ENCODE measurements around the gene KIF12. TPM values are rescaled to one million over a fixed set of nuclear protein-coding genes. Genes with fewer than 3 reads are reported as not detected.

The KIF12 gene
- total and polyA plus RNA-seq, 2 donors (not counting 3 experiments of a cell fraction or from before 2014, with no cell fraction given) = 0.46 to 0.97 TPM

DNA sequence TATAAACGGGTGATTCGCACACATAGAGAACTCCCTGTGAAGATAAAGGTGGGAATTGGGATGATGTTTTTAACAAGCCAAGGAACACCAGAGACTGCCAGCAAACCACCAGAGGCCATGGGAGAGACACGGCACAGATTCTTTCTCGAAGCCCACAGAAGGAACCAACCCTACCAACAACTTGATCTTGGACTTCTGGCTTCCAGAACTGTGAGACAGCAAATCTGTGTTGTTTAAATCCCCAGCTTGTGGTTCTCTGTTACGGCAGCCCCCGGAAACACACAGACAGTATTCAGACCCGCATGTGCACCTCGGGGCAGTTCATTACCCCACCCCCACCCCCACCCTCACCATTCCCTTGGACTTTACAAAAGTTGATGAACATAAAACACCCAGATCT, 33.8 kb downstream of the KIF12 start:
- Histone ChIP-seq H2AFZ (ENCODE audit: low read depth, low read length) (no peak overlapping the region), H3K27ac (ENCODE audit: insufficient read depth, low read depth, low read length) (no peak overlapping the region), H4K20me1 (replicated peaks; ENCODE audit: control insufficient read depth, extremely low read depth, insufficient read depth, low read length) (no peaks in the 10 kb centered on the region), H3K4me2 (ENCODE audit: insufficient read depth, low read length) (no peak overlapping the region), H3K27me3 (ENCODE audit: control insufficient read depth in 2 of 2, insufficient read depth in 2 of 2, low read length in 2 of 2) (peaks cover 11 to 24% of the 10 kb centered on the region in 2 experiments), H3K9ac (replicated peaks; ENCODE audit: extremely low read depth, insufficient read depth, low read length) (no peak overlapping the region), H3K9me3 (replicated peaks; ENCODE audit: control insufficient read depth, insufficient read depth, low read length) (no peaks in the 10 kb centered on the region), H3K79me2 (ENCODE audit: control insufficient read depth, insufficient read depth, low read length) (no peaks in the 10 kb centered on the region), H3K4me1 (ENCODE audit: control insufficient read depth, extremely low read depth, insufficient read depth, low read length) (no peaks in the 10 kb centered on the region), H3K9me1 (replicated peaks; ENCODE audit: control insufficient read depth, extremely low read depth, insufficient read depth, low read length) (no peaks in the 10 kb centered on the region), H3K36me3 (ENCODE audit: control insufficient read depth in 2 of 2, extremely low read depth in 1 of 2, insufficient read depth in 2 of 2, low read length in 2 of 2) (no peaks in the 10 kb centered on the region), H3K4me3 (replicated peaks in 1 of 3; ENCODE audit: insufficient read depth in 1 of 3, low read depth in 1 of 3, low read length in 3 of 3) (no peak overlapping the region)
- FAIRE-seq (no peak), DNase-seq (ENCODE audit: low read depth, low spot score) (no peak)
- intact Hi-C loops (cut with micrococcal nuclease) (no loop called here), dilution Hi-C loops (cut with MboI; ENCODE audit: extremely low pct_ligation_motif_present, low sequenced_read_pairs) (no loop called here)
- no TSS peak for BruUV-seq (replicated peaks)
- ChIA-PET CTCF (no interaction called here), POLR2A (no interaction called here)
- TF ChIP-seq, protein P1, sequence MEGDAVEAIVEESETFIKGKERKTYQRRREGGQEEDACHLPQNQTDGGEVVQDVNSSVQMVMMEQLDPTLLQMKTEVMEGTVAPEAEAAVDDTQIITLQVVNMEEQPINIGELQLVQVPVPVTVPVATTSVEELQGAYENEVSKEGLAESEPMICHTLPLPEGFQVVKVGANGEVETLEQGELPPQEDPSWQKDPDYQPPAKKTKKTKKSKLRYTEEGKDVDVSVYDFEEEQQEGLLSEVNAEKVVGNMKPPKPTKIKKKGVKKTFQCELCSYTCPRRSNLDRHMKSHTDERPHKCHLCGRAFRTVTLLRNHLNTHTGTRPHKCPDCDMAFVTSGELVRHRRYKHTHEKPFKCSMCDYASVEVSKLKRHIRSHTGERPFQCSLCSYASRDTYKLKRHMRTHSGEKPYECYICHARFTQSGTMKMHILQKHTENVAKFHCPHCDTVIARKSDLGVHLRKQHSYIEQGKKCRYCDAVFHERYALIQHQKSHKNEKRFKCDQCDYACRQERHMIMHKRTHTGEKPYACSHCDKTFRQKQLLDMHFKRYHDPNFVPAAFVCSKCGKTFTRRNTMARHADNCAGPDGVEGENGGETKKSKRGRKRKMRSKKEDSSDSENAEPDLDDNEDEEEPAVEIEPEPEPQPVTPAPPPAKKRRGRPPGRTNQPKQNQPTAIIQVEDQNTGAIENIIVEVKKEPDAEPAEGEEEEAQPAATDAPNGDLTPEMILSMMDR (IDR thresholded peaks at IDR 0.05; ENCODE audit: extremely low read depth in 1 of 2, insufficient read depth in 1 of 2, low read depth in 1 of 2, low read length in 2 of 2) = no peak
- no peak for TF ChIP-seq POLR2AphosphoS5 (IDR thresholded peaks at IDR 0.05; ENCODE audit: insufficient read depth, low read depth, low read length)
- TF ChIP-seq POLR2A (IDR thresholded peaks at IDR 0.05; ENCODE audit: low read depth, low read length) = no peak
- TF ChIP-seq MYC (IDR thresholded peaks at IDR 0.05; ENCODE audit: low read depth, low read length) = no peak
- no peak for TF ChIP-seq JUN (IDR thresholded peaks at IDR 0.05; ENCODE audit: borderline replicate concordance, insufficient read depth, insufficient read length, low read depth)
- TF ChIP-seq EZH2 (IDR thresholded peaks at IDR 0.05; ENCODE audit: borderline replicate concordance, low read depth, low read length, severe bottlenecking) = no peak
- no peak for TF ChIP-seq FOS (IDR thresholded peaks at IDR 0.05; ENCODE audit: borderline replicate concordance, insufficient read depth, low read length)
- no peak for TF ChIP-seq GATA2 (IDR thresholded peaks at IDR 0.05; ENCODE audit: insufficient read depth, insufficient read length, low read depth, low read length)
- TF ChIP-seq, protein P2, sequence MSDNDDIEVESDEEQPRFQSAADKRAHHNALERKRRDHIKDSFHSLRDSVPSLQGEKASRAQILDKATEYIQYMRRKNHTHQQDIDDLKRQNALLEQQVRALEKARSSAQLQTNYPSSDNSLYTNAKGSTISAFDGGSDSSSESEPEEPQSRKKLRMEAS (IDR thresholded peaks at IDR 0.05; ENCODE audit: insufficient read depth, insufficient read length) = no peak
